Keratinocyte (primary cell): ENCODE results near the gene TLR1. TPM values are rescaled to one million over a fixed set of nuclear protein-coding genes. Genes with fewer than 3 reads are reported as not detected.
A peak's percentile ranks its signal among the peaks of the same experiment; 100 is the strongest.

Experiments used
- DNase-seq: peaks from one replicate; pipeline ENCODE4 v3.0.0-alpha.2; 2011; ENCODE audit warnings: low read depth, missing footprints, low spot score
- FAIRE-seq: peaks from 2 replicates; lab custom pipeline; 2011; peaks lifted over from hg19 to GRCh38; lab: Jason Lieb, UNC
- H2AFZ ChIP-seq: 2 replicates; pipeline ENCODE4 v1.6.0; 2012; ENCODE audit warnings: low read length, control low read depth, inconsistent platforms; ENCODE audit not compliant: control insufficient read depth
- H3K27ac ChIP-seq: 2 replicates; pipeline ENCODE4 v1.5.1; 2011; ENCODE audit warnings: low read length; ENCODE audit not compliant: control insufficient read depth, insufficient read depth
- H3K27me3 ChIP-seq: 3 replicates; pipeline ENCODE4 v1.6.0; 2011; ENCODE audit warnings: low read length; ENCODE audit not compliant: control insufficient read depth, insufficient read depth; ENCODE audit errors: extremely low read depth
- H3K36me3 ChIP-seq, 2 experiments: 2 replicates in 1 of 2; 3 replicates in 1 of 2; pipeline ENCODE4 v1.5.1; 2011; ENCODE audit warnings: low read length in 2 of 2, mild to moderate bottlenecking in 1 of 2; ENCODE audit not compliant: control insufficient read depth in 2 of 2, insufficient read depth in 2 of 2; ENCODE audit errors: extremely low read depth in 1 of 2
- H3K4me1 ChIP-seq: 3 replicates; pipeline ENCODE4 v1.5.1; 2011; ENCODE audit warnings: low read length; ENCODE audit not compliant: control insufficient read depth, insufficient read depth; ENCODE audit errors: extremely low read depth
- H3K4me2 ChIP-seq: 3 replicates; pipeline ENCODE4 v1.6.0; 2011; ENCODE audit warnings: low read depth, low read length; ENCODE audit not compliant: control insufficient read depth, insufficient read depth; ENCODE audit errors: extremely low read depth
- H3K4me3 ChIP-seq, 3 experiments: fragments of 200-600 bp in 1 of 3; sonication (generic) in 1 of 3; 2 replicates in 2 of 3; 3 replicates in 1 of 3; pipeline ENCODE4 v1.5.1; 2011 to 2016; ENCODE audit warnings: low read length in 3 of 3, mild to moderate bottlenecking in 3 of 3, control low read depth in 2 of 3, inconsistent platforms in 1 of 3, low read depth in 1 of 3, mixed read lengths in 1 of 3, mixed run types in 1 of 3, moderate library complexity in 1 of 3; ENCODE audit not compliant: control insufficient read depth in 2 of 3, insufficient read depth in 2 of 3; ENCODE audit errors: extremely low read depth in 1 of 3
- H3K79me2 ChIP-seq: 2 replicates; pipeline ENCODE4 v1.6.0; 2012; ENCODE audit warnings: low read length; ENCODE audit not compliant: control insufficient read depth, insufficient read depth
- H3K9ac ChIP-seq: 3 replicates; pipeline ENCODE4 v1.6.0; 2011; ENCODE audit warnings: low read length; ENCODE audit not compliant: control insufficient read depth, insufficient read depth; ENCODE audit errors: extremely low read depth
- H3K9me1 ChIP-seq: 3 replicates; pipeline ENCODE4 v1.6.0; 2011; ENCODE audit warnings: low read length; ENCODE audit not compliant: control insufficient read depth, insufficient read depth; ENCODE audit errors: extremely low read depth
- H3K9me3 ChIP-seq: 2 replicates; pipeline ENCODE4 v1.5.1; 2012; ENCODE audit warnings: low read depth, low read length; ENCODE audit not compliant: control insufficient read depth
- H4K20me1 ChIP-seq: 3 replicates; pipeline ENCODE4 v1.6.0; 2011; ENCODE audit warnings: low read length; ENCODE audit not compliant: control insufficient read depth, insufficient read depth; ENCODE audit errors: extremely low read depth
- EZH2 ChIP-seq: IDR thresholded peaks from one replicate; pipeline ENCODE4 v1.6.1; 2012; ENCODE audit warnings: inconsistent platforms, mild to moderate bottlenecking, low read length, moderate library complexity
- dilution Hi-C: fragments of 300-500 bp; cut with MboI; formaldehyde crosslinking; loops from one replicate; pipeline ENCODE4 v1.7.0; 2020; ENCODE audit warnings: low sequenced_read_pairs; ENCODE audit not compliant: extremely low pct_ligation_motif_present
- polyA plus RNA-seq, 5 experiments: library from polyadenylated mRNA; depleted of rRNA in 3 of 5; stranded (reverse) in 3 of 5; stranded (forward) in 1 of 5; unstranded in 1 of 5; fragments of >200 nt; gene quantifications; 1 replicate in 1 of 5; 2 replicates in 3 of 5; 3 replicates in 1 of 5; pipeline versions ENCODE4 v1.2.1 to v1.2.3, GENCODE V29; 2011 to 2012; ENCODE audit warnings: missing spikeins in 2 of 5, low read depth in 1 of 5, low replicate concordance in 1 of 5
- TF ChIP-seq, protein P1 (sequence below), 3 experiments: IDR thresholded peaks in 1 of 3; conservative IDR thresholded peaks in 1 of 3; optimal IDR thresholded peaks in 1 of 3; 2 replicates in 2 of 3; 3 replicates in 1 of 3; pipeline versions ENCODE3 to v1.5.1; 2011; ENCODE audit warnings: low read length in 3 of 3, mild to moderate bottlenecking in 3 of 3, moderate library complexity in 2 of 3, control low read depth in 1 of 3, inconsistent platforms in 1 of 3; ENCODE audit not compliant: insufficient read depth in 2 of 3; ENCODE audit errors: extremely low read depth in 1 of 3

The TLR1 gene
- polyA plus RNA-seq, 1 donor (not counting 4 experiments of a cell fraction or from before 2014, with no cell fraction given) = 0.73 TPM

GRCh38 chr4:38757945-38758600 is 46.5 kb downstream of the TLR1 start:
- FAIRE-seq (no peak), DNase-seq (no peak)
- Histone ChIP-seq H3K9me1 (peaks cover 3% of the 10 kb centered on the region), H3K4me2 (no peak overlapping the region), H4K20me1 (no peaks in the 10 kb centered on the region), H3K79me2 (no peaks in the 10 kb centered on the region), H2AFZ (no peak overlapping the region), H3K9me3 (no peaks in the 10 kb centered on the region), H3K4me3 (no peak overlapping the region), H3K36me3 (no peaks in the 10 kb centered on the region), H3K9ac (no peak overlapping the region), H3K27me3 (no peaks in the 10 kb centered on the region), H3K4me1 (peaks cover 9% of the 10 kb centered on the region), H3K27ac (no peak overlapping the region)
- TF ChIP-seq, protein P1, sequence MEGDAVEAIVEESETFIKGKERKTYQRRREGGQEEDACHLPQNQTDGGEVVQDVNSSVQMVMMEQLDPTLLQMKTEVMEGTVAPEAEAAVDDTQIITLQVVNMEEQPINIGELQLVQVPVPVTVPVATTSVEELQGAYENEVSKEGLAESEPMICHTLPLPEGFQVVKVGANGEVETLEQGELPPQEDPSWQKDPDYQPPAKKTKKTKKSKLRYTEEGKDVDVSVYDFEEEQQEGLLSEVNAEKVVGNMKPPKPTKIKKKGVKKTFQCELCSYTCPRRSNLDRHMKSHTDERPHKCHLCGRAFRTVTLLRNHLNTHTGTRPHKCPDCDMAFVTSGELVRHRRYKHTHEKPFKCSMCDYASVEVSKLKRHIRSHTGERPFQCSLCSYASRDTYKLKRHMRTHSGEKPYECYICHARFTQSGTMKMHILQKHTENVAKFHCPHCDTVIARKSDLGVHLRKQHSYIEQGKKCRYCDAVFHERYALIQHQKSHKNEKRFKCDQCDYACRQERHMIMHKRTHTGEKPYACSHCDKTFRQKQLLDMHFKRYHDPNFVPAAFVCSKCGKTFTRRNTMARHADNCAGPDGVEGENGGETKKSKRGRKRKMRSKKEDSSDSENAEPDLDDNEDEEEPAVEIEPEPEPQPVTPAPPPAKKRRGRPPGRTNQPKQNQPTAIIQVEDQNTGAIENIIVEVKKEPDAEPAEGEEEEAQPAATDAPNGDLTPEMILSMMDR (optimal IDR thresholded peaks at IDR 0.05 in 1 of 3, IDR thresholded peaks at IDR 0.05 in 1 of 3, conservative IDR thresholded peaks at IDR 0.05 in 1 of 3; ENCODE audit: extremely low read depth in 1 of 3, insufficient read depth in 2 of 3, low read length in 3 of 3) = peak; percentile 39 to 66 (median 40)
- TF ChIP-seq EZH2 = no peak
- dilution Hi-C loops = no loop called here

- peak overlapping the region; percentile 10 for H3K27ac ChIP-seq
- peaks cover 15% of the 10 kb centered on the region for H3K4me1 ChIP-seq
- no peaks in the 10 kb centered on the region for H3K79me2 ChIP-seq
- no peaks in the 10 kb centered on the region for H3K27me3 ChIP-seq
- TF ChIP-seq, protein P1 (optimal IDR thresholded peaks at IDR 0.05 in 1 of 3, IDR thresholded peaks at IDR 0.05 in 1 of 3, conservative IDR thresholded peaks at IDR 0.05 in 1 of 3; ENCODE audit: extremely low read depth in 1 of 3, insufficient read depth in 2 of 3, low read length in 3 of 3) = no peak
- no peak for TF ChIP-seq EZH2
- H3K4me2 ChIP-seq = peak overlapping the region; percentile 59
- no peak overlapping the region for H3K9ac ChIP-seq
- peak overlapping the region; percentile 93 for H2AFZ ChIP-seq
- no peak for DNase-seq
- H3K36me3 ChIP-seq = no peaks in the 10 kb centered on the region
- H3K4me3 ChIP-seq = no peak overlapping the region
- dilution Hi-C loops = no loop called here
- peaks cover 3% of the 10 kb centered on the region for H3K9me1 ChIP-seq
- H3K9me3 ChIP-seq = no peaks in the 10 kb centered on the region
- H4K20me1 ChIP-seq = no peaks in the 10 kb centered on the region
- peak; percentile 48 for FAIRE-seq
Observed at GRCh38 chr4:38752941-38753806, 51.4 kb downstream of the TLR1 start.
